ENCODE measurements around the gene CASZ1.

The CASZ1 gene

DNA sequence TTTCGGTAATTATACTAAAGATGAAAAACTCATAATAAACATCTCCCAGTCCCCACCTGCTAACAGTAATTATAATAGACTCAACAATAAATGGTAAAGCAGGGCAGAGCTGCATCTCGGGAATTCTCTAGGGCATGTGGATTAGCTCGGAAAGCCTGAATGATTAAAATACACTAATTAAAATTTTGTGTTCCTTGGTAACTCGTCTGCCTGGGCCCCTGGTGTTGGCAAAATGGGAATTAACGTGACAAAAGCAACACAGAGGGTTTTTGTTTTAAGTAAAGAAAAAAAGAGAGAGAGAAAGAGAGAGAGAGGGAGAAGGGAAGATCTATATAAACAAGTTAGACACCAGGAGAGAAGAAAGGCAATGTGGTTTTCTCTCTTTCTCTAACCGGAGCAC is 62.1 kb downstream of the CASZ1 start:
- H3K9me2 ChIP-seq (replicated peaks; ENCODE audit: insufficient read depth, low read length), result no peaks in the 10 kb centered on the region
- no peak overlapping the region for H3K27ac ChIP-seq (ENCODE audit: low read depth, low read length)
- no peak overlapping the region for H2AFZ ChIP-seq (ENCODE audit: low read depth, low read length, severe bottlenecking)
- no peak overlapping the region for H3K4me2 ChIP-seq (ENCODE audit: low read depth, low read length, poor library complexity, severe bottlenecking)
- no peaks in the 10 kb centered on the region for H3F3A ChIP-seq (ENCODE audit: insufficient read depth)
- TF ChIP-seq, protein P1, sequence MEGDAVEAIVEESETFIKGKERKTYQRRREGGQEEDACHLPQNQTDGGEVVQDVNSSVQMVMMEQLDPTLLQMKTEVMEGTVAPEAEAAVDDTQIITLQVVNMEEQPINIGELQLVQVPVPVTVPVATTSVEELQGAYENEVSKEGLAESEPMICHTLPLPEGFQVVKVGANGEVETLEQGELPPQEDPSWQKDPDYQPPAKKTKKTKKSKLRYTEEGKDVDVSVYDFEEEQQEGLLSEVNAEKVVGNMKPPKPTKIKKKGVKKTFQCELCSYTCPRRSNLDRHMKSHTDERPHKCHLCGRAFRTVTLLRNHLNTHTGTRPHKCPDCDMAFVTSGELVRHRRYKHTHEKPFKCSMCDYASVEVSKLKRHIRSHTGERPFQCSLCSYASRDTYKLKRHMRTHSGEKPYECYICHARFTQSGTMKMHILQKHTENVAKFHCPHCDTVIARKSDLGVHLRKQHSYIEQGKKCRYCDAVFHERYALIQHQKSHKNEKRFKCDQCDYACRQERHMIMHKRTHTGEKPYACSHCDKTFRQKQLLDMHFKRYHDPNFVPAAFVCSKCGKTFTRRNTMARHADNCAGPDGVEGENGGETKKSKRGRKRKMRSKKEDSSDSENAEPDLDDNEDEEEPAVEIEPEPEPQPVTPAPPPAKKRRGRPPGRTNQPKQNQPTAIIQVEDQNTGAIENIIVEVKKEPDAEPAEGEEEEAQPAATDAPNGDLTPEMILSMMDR (IDR thresholded peaks at IDR 0.05; ENCODE audit: insufficient read depth, low read length, poor library complexity, severe bottlenecking), result no peak
- no peak for TF ChIP-seq EZH2phosphoT487 (conservative IDR thresholded peaks at IDR 0.05; ENCODE audit: low read length)
- H4K20me1 ChIP-seq (ENCODE audit: low read depth, low read length), result no peaks in the 10 kb centered on the region
- no peaks in the 10 kb centered on the region for H3K36me3 ChIP-seq (ENCODE audit: low read length)
- H3K9ac ChIP-seq (ENCODE audit: low read length), result no peak overlapping the region
- H3K4me3 ChIP-seq (ENCODE audit: insufficient read depth, low read length, poor library complexity, severe bottlenecking), result no peak overlapping the region
- no peaks in the 10 kb centered on the region for H3K27me3 ChIP-seq (ENCODE audit: low read length)
- no peaks in the 10 kb centered on the region for H3K79me2 ChIP-seq (ENCODE audit: insufficient read depth, low read length)
- H3K9me3 ChIP-seq (ENCODE audit: insufficient read depth, low read length), result no peaks in the 10 kb centered on the region

DNA sequence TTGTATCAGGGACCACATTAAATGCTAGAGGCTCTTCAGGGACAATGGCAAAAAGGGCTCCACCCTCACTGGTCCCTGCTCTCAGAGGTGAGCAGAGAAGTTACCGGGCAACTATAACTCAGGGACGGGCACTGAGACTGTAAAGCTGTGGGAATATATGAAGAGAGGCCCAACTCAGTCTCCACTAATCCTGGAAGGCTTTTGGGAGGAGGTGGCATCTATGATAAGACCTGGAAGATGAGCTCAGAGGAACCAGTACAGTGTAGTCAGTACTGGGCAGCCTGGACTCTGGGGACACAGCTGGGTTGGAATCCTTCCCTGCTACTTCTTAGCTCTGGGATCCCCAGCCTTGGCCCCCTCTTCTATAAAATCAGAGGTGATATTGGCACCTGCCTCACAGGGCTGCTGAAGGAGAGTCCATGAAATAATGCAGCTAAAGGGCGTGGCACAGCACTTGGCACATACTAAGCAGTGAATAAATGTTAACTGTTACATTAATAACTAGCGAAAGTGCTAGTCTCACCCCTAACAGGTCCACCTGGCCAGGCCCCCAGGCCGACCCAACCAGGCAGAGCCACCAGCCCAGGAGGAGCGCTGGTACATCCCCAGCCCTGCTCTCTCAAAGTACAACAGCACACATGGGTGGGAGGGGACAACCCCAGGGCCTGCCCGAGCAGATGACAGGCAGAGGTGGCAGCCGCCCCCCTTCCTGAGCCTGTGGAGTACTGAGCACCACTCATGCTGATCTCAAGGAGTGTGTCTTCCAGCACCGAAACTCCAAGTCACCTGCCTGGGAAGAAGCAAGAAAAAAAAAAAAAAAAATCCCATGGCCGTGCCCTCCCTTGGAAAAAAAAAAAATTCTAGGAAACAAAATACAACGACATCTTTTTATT is 62.7 kb downstream of the CASZ1 start:
- Histone ChIP-seq H4K20me1 (ENCODE audit: low read depth, low read length) (no peaks in the 10 kb centered on the region), H3K27ac (ENCODE audit: low read depth, low read length) (no peak overlapping the region), H3K9me3 (ENCODE audit: insufficient read depth, low read length) (no peaks in the 10 kb centered on the region), H3K79me2 (ENCODE audit: insufficient read depth, low read length) (no peaks in the 10 kb centered on the region), H3K36me3 (ENCODE audit: low read length) (no peaks in the 10 kb centered on the region), H3F3A (ENCODE audit: insufficient read depth) (no peaks in the 10 kb centered on the region), H3K4me2 (ENCODE audit: low read depth, low read length, poor library complexity, severe bottlenecking) (no peak overlapping the region), H3K9me2 (replicated peaks; ENCODE audit: insufficient read depth, low read length) (no peaks in the 10 kb centered on the region), H3K4me3 (ENCODE audit: insufficient read depth, low read length, poor library complexity, severe bottlenecking) (no peak overlapping the region), H2AFZ (ENCODE audit: low read depth, low read length, severe bottlenecking) (no peak overlapping the region), H3K9ac (ENCODE audit: low read length) (no peak overlapping the region), H3K27me3 (ENCODE audit: low read length) (no peaks in the 10 kb centered on the region)
- no peak for TF ChIP-seq EZH2phosphoT487 (conservative IDR thresholded peaks at IDR 0.05; ENCODE audit: low read length)
- TF ChIP-seq, protein P1 (IDR thresholded peaks at IDR 0.05; ENCODE audit: insufficient read depth, low read length, poor library complexity, severe bottlenecking), result no peak

DNA sequence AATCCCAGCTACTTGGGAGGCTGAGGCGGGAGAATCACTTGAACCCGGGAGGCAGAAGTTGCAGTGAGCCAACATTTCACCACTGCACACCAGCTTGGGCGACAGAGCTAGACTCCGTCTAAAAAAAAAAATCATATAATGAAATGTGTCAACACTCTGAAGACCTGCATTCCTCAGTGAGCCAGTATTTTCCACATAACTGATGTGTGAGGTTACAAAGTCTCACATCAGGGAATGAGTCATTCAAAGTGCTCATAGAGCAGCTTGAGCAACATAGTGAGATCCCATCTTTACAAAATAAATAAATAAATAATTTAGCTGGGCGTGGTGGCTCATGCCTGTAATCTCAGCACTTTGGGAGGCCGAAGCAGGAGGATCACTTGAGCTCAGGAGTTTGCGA is 65.5 kb downstream of the CASZ1 start:
- Histone ChIP-seq H3K79me2 (ENCODE audit: insufficient read depth, low read length) (no peaks in the 10 kb centered on the region), H3K9me2 (replicated peaks; ENCODE audit: insufficient read depth, low read length) (no peaks in the 10 kb centered on the region), H4K20me1 (ENCODE audit: low read depth, low read length) (no peaks in the 10 kb centered on the region), H2AFZ (ENCODE audit: low read depth, low read length, severe bottlenecking) (no peak overlapping the region), H3K4me2 (ENCODE audit: low read depth, low read length, poor library complexity, severe bottlenecking) (no peak overlapping the region), H3K9me3 (ENCODE audit: insufficient read depth, low read length) (no peaks in the 10 kb centered on the region), H3K27me3 (ENCODE audit: low read length) (no peaks in the 10 kb centered on the region), H3F3A (ENCODE audit: insufficient read depth) (no peaks in the 10 kb centered on the region), H3K27ac (ENCODE audit: low read depth, low read length) (no peak overlapping the region), H3K9ac (ENCODE audit: low read length) (no peak overlapping the region), H3K36me3 (ENCODE audit: low read length) (no peaks in the 10 kb centered on the region), H3K4me3 (ENCODE audit: insufficient read depth, low read length, poor library complexity, severe bottlenecking) (no peak overlapping the region)
- TF ChIP-seq EZH2phosphoT487 (conservative IDR thresholded peaks at IDR 0.05; ENCODE audit: low read length), result no peak
- TF ChIP-seq, protein P1 (IDR thresholded peaks at IDR 0.05; ENCODE audit: insufficient read depth, low read length, poor library complexity, severe bottlenecking), result no peak
